NK-92 treated with Interleukin-12 subunit alpha and Interleukin-12 subunit beta, amount 100 ng/mL, for 24 hours (cell line): ENCODE measurements around the gene SYNM.

Experiments
- DNase-seq: peaks from one replicate; lab custom pipeline; 2025; lab: John Stamatoyannopoulos, UW

Gene SYNM

GRCh38 chr15:99085413-99086326 is 19.2 kb upstream of the SYNM start:
- no peak for DNase-seq

- DNase-seq: no peak
Measured at GRCh38 chr15:99086327-99086667, 18.6 kb upstream of the SYNM start.

- DNase-seq: no peak
Measured at GRCh38 chr15:99087405-99087943, 17.4 kb upstream of the SYNM start.

- no peak for DNase-seq
Measured at GRCh38 chr15:99090011-99090699, 14.7 kb upstream of the SYNM start.

- no peak for DNase-seq
Measured at GRCh38 chr15:99090938-99091337, 13.9 kb upstream of the SYNM start.

- DNase-seq: no peak
Measured at GRCh38 chr15:99092554-99093172, 12.2 kb upstream of the SYNM start.

- no peak for DNase-seq
Measured at GRCh38 chr15:99095626-99096025, 9.3 kb upstream of the SYNM start.

GRCh38 chr15:99096173-99096893 is 8.5 kb upstream of the SYNM start:
- DNase-seq: no peak

- no peak for DNase-seq
Measured at GRCh38 chr15:99096894-99097426, 7.9 kb upstream of the SYNM start.

- DNase-seq: no peak
Measured at GRCh38 chr15:99097441-99098410, 7.2 kb upstream of the SYNM start.

- DNase-seq: no peak
Measured at GRCh38 chr15:99098426-99098825, 6.5 kb upstream of the SYNM start.

GRCh38 chr15:99098991-99099390 is 5.9 kb upstream of the SYNM start:
- no peak for DNase-seq

- no peak for DNase-seq
Measured at GRCh38 chr15:99099661-99100060, 5.2 kb upstream of the SYNM start.

- DNase-seq: no peak
Measured at GRCh38 chr15:99100245-99101173, 4.4 kb upstream of the SYNM start.

GRCh38 chr15:99101501-99101900 is 3.4 kb upstream of the SYNM start:
- no peak for DNase-seq

- DNase-seq: no peak
Measured at GRCh38 chr15:99102332-99103235, 2.3 kb upstream of the SYNM start.

GRCh38 chr15:99103279-99103678 is 1.6 kb upstream of the SYNM start:
- DNase-seq: no peak
